Measurements from ENCODE around the gene DNAJB12.
"Not testable (repeated sequence)": the region's sequence is repeated elsewhere in the genome, so short reads cannot be mapped to it uniquely, and the experiment has no call there.

The DNAJB12 gene

GRCh38 chr10:72385724-72386123 lies 31.0 kb upstream of the DNAJB12 start:
- DNase-seq (ENCODE audit: low spot score): no peak
- no peak overlapping the region for H3K9ac ChIP-seq (ENCODE audit: low read depth, low read length, poor library complexity)
- no peak overlapping the region for H4K91ac ChIP-seq (ENCODE audit: low read depth, low read length, poor library complexity)
- H2BK15ac ChIP-seq (ENCODE audit: low read length): no peak overlapping the region
- no peak overlapping the region for H2BK12ac ChIP-seq (ENCODE audit: low read length)
- no peaks in the 10 kb centered on the region for H3K27me3 ChIP-seq (ENCODE audit: control insufficient read depth in 3 of 3, insufficient read depth in 3 of 3, low read depth in 1 of 3, low read length in 3 of 3)
- H3K4me1 ChIP-seq (ENCODE audit: control insufficient read depth in 2 of 2, insufficient read depth in 1 of 2, low read depth in 1 of 2, low read length in 2 of 2): peaks cover 9 to 13% of the 10 kb centered on the region in 2 donors
- H3K27ac ChIP-seq (replicated peaks; ENCODE audit: low read length): no peak overlapping the region
- H2BK5ac ChIP-seq (ENCODE audit: low read length): no peak overlapping the region
- no peak overlapping the region for H2AK5ac ChIP-seq (ENCODE audit: low read depth, low read length)
- no peak overlapping the region for H3K23ac ChIP-seq (ENCODE audit: low read depth, low read length, poor library complexity)
- H3K9me3 ChIP-seq (replicated peaks in 1 of 2; ENCODE audit: control insufficient read depth in 2 of 2, insufficient read depth in 1 of 2, low read depth in 1 of 2, low read length in 2 of 2): no peaks in the 10 kb centered on the region
- no peak overlapping the region for H2AFZ ChIP-seq (ENCODE audit: low read length)
- H3K36me3 ChIP-seq (replicated peaks in 1 of 2; ENCODE audit: control insufficient read depth in 2 of 2, insufficient read depth in 2 of 2, low read length in 2 of 2): no peaks in the 10 kb centered on the region
- H3K18ac ChIP-seq (ENCODE audit: low read length): no peak overlapping the region
- H3K4me3 ChIP-seq (ENCODE audit: low read length in 2 of 2): no peak overlapping the region
- H3K4ac ChIP-seq (ENCODE audit: low read length): no peak overlapping the region
- no peaks in the 10 kb centered on the region for H3K79me1 ChIP-seq (ENCODE audit: low read depth, low read length)
- H2BK120ac ChIP-seq (ENCODE audit: low read depth, low read length): no peak overlapping the region
- H3K4me2 ChIP-seq (ENCODE audit: insufficient read depth, low read length, poor library complexity, severe bottlenecking): no peak overlapping the region
- no peak overlapping the region for H4K8ac ChIP-seq (ENCODE audit: low read depth, low read length)
- WGBS, 2 donors (ENCODE audit: extremely low coverage in 2 of 2, insufficient read length in 2 of 2, insufficient replicate concordance in 1 of 2): no CpG with 5 or more reads among the region's 4 CpGs
- H3K14ac ChIP-seq (ENCODE audit: low read length): no peak overlapping the region

DNA sequence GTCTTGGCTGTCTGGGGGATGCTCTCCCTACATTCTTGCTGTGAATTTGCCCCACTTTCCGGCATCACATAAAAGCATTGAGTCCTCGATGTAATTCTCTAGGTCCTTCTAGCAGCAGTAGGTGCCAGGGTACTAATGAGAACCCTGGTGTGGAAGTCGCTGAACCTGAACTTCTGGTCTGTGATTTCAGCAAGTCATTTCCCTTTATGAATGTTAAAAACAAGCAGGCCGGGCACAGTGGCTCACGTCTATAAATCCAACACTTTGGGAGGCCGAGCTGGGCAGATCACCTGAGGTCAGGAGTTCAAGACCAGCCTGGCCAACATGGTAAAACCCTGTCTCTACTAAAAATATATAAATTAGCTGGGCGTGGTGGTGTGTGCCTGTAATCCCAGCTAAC lies 30.3 kb upstream of the DNAJB12 start:
- not testable (repeated sequence) for H3K14ac ChIP-seq (ENCODE audit: low read length); H2BK120ac ChIP-seq (ENCODE audit: low read depth, low read length); H4K8ac ChIP-seq (ENCODE audit: low read depth, low read length); H2BK5ac ChIP-seq (ENCODE audit: low read length); H4K91ac ChIP-seq (ENCODE audit: low read depth, low read length, poor library complexity); H3K36me3 ChIP-seq (replicated peaks in 1 of 2; ENCODE audit: control insufficient read depth in 2 of 2, insufficient read depth in 2 of 2, low read length in 2 of 2); H3K9ac ChIP-seq (ENCODE audit: low read depth, low read length, poor library complexity); H3K9me3 ChIP-seq (replicated peaks in 1 of 2; ENCODE audit: control insufficient read depth in 2 of 2, insufficient read depth in 1 of 2, low read depth in 1 of 2, low read length in 2 of 2); H3K4me2 ChIP-seq (ENCODE audit: insufficient read depth, low read length, poor library complexity, severe bottlenecking); H3K79me1 ChIP-seq (ENCODE audit: low read depth, low read length); H3K27me3 ChIP-seq (ENCODE audit: control insufficient read depth in 3 of 3, insufficient read depth in 3 of 3, low read depth in 1 of 3, low read length in 3 of 3); H3K4ac ChIP-seq (ENCODE audit: low read length); H3K23ac ChIP-seq (ENCODE audit: low read depth, low read length, poor library complexity); DNase-seq (ENCODE audit: low spot score); H2AFZ ChIP-seq (ENCODE audit: low read length); H3K4me3 ChIP-seq (ENCODE audit: low read length in 2 of 2); H2BK12ac ChIP-seq (ENCODE audit: low read length); H2BK15ac ChIP-seq (ENCODE audit: low read length); H2AK5ac ChIP-seq (ENCODE audit: low read depth, low read length); H3K18ac ChIP-seq (ENCODE audit: low read length); H3K27ac ChIP-seq (replicated peaks; ENCODE audit: low read length)
- peaks cover 10 to 13% of the 10 kb centered on the region in 2 donors for H3K4me1 ChIP-seq (ENCODE audit: control insufficient read depth in 2 of 2, insufficient read depth in 1 of 2, low read depth in 1 of 2, low read length in 2 of 2)
- WGBS, 2 donors (ENCODE audit: extremely low coverage in 2 of 2, insufficient read length in 2 of 2, insufficient replicate concordance in 1 of 2): no CpG with 5 or more reads among the region's 7 CpGs

DNA sequence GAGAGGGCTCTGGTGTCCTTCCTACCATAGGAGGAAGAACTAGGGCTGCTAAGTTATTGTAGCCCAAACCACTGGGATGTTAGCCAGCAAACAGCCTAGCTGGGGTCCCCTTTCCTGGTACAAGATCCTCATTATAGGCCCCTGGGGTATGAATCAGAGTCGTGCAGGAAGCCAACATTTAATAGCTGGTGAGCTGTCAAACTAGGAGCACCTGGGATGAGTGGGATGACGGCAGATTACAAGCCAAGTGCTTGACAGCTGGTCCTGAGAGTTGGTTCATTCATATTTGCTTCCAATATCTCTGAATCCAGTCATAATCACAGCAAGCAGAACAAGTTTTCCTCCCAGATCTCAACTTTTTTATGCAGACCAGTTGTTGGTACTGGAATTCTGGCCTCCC lies 25.1 kb upstream of the DNAJB12 start:
- Histone ChIP-seq H2BK120ac (ENCODE audit: low read depth, low read length) (no peak overlapping the region), H3K4me1 (ENCODE audit: control insufficient read depth in 2 of 2, insufficient read depth in 1 of 2, low read depth in 1 of 2, low read length in 2 of 2) (peaks cover 0 to 12% of the 10 kb centered on the region in 2 donors), H2BK15ac (ENCODE audit: low read length) (no peak overlapping the region), H3K14ac (ENCODE audit: low read length) (no peak overlapping the region), H2BK12ac (ENCODE audit: low read length) (no peak overlapping the region), H3K27me3 (ENCODE audit: control insufficient read depth in 3 of 3, insufficient read depth in 3 of 3, low read depth in 1 of 3, low read length in 3 of 3) (no peaks in the 10 kb centered on the region), H2AFZ (ENCODE audit: low read length) (no peak overlapping the region), H4K8ac (ENCODE audit: low read depth, low read length) (no peak overlapping the region), H3K9me3 (replicated peaks in 1 of 2; ENCODE audit: control insufficient read depth in 2 of 2, insufficient read depth in 1 of 2, low read depth in 1 of 2, low read length in 2 of 2) (no peaks in the 10 kb centered on the region), H3K36me3 (replicated peaks in 1 of 2; ENCODE audit: control insufficient read depth in 2 of 2, insufficient read depth in 2 of 2, low read length in 2 of 2) (no peaks in the 10 kb centered on the region), H3K18ac (ENCODE audit: low read length) (no peak overlapping the region), H3K4me2 (ENCODE audit: insufficient read depth, low read length, poor library complexity, severe bottlenecking) (no peak overlapping the region), H3K27ac (replicated peaks; ENCODE audit: low read length) (no peak overlapping the region), H2BK5ac (ENCODE audit: low read length) (no peak overlapping the region), H2AK5ac (ENCODE audit: low read depth, low read length) (no peak overlapping the region), H3K4ac (ENCODE audit: low read length) (no peak overlapping the region), H4K91ac (ENCODE audit: low read depth, low read length, poor library complexity) (no peak overlapping the region), H3K9ac (ENCODE audit: low read depth, low read length, poor library complexity) (no peak overlapping the region), H3K23ac (ENCODE audit: low read depth, low read length, poor library complexity) (no peak overlapping the region), H3K4me3 (ENCODE audit: low read length in 2 of 2) (no peak overlapping the region), H3K79me1 (ENCODE audit: low read depth, low read length) (no peaks in the 10 kb centered on the region)
- WGBS, 2 donors (ENCODE audit: extremely low coverage in 2 of 2, insufficient read length in 2 of 2, insufficient replicate concordance in 1 of 2): no CpG with 5 or more reads among the region's 2 CpGs
- no peak for DNase-seq (ENCODE audit: low spot score)

DNA sequence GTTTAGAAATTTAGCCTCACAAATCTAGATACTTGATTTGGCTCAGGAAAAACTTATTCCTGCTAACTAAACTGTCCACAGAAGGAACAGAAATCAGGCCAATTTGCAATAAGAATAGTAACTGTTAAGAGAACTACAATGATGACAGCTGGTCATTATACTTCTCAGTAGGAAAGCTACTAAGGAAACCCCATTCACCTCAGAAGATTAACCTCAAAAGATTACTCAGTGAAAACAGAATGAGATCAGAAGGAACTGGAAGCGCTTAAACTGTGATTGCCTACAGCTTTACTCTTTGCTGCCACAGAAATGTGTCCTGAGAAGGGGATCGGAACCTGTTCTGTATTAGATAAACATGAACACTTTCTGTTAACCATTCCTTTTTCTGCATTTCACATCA lies 24.3 kb upstream of the DNAJB12 start:
- Histone ChIP-seq H3K79me1 (ENCODE audit: low read depth, low read length) (no peaks in the 10 kb centered on the region), H2AK5ac (ENCODE audit: low read depth, low read length) (no peak overlapping the region), H2BK12ac (ENCODE audit: low read length) (no peak overlapping the region), H3K23ac (ENCODE audit: low read depth, low read length, poor library complexity) (no peak overlapping the region), H3K36me3 (replicated peaks in 1 of 2; ENCODE audit: control insufficient read depth in 2 of 2, insufficient read depth in 2 of 2, low read length in 2 of 2) (no peaks in the 10 kb centered on the region), H4K91ac (ENCODE audit: low read depth, low read length, poor library complexity) (no peak overlapping the region), H3K27ac (replicated peaks; ENCODE audit: low read length) (no peak overlapping the region), H2BK15ac (ENCODE audit: low read length) (no peak overlapping the region), H2AFZ (ENCODE audit: low read length) (no peak overlapping the region), H3K9me3 (replicated peaks in 1 of 2; ENCODE audit: control insufficient read depth in 2 of 2, insufficient read depth in 1 of 2, low read depth in 1 of 2, low read length in 2 of 2) (no peaks in the 10 kb centered on the region), H3K4me1 (ENCODE audit: control insufficient read depth in 2 of 2, insufficient read depth in 1 of 2, low read depth in 1 of 2, low read length in 2 of 2) (peaks cover 0 to 12% of the 10 kb centered on the region in 2 donors), H3K9ac (ENCODE audit: low read depth, low read length, poor library complexity) (no peak overlapping the region), H3K18ac (ENCODE audit: low read length) (no peak overlapping the region), H2BK5ac (ENCODE audit: low read length) (no peak overlapping the region), H3K4ac (ENCODE audit: low read length) (no peak overlapping the region), H2BK120ac (ENCODE audit: low read depth, low read length) (no peak overlapping the region), H4K8ac (ENCODE audit: low read depth, low read length) (no peak overlapping the region), H3K4me2 (ENCODE audit: insufficient read depth, low read length, poor library complexity, severe bottlenecking) (no peak overlapping the region), H3K14ac (ENCODE audit: low read length) (no peak overlapping the region), H3K27me3 (ENCODE audit: control insufficient read depth in 3 of 3, insufficient read depth in 3 of 3, low read depth in 1 of 3, low read length in 3 of 3) (no peaks in the 10 kb centered on the region), H3K4me3 (ENCODE audit: low read length in 2 of 2) (no peak overlapping the region)
- no peak for DNase-seq (ENCODE audit: low spot score)
- WGBS, 2 donors (ENCODE audit: extremely low coverage in 2 of 2, insufficient read length in 2 of 2, insufficient replicate concordance in 1 of 2): no CpG with 5 or more reads among the region's 2 CpGs
